Stimulated activated CD4-positive, alpha-beta T cell treated with anti-CD3 and anti-CD28 coated beads, TNF-alpha, amount 100 ng/mL, for 24 hours (primary cell): ENCODE results near the gene CYP11A1.
A peak's percentile ranks its signal among the peaks of the same experiment; 100 is the strongest.

Experiments
- DNase-seq, 3 experiments: peaks; one replicate each; pipeline ENCODE4 v3.0.0-alpha.2; 2020; ENCODE audit warnings: low read depth in 3 of 3

Gene CYP11A1

DNA sequence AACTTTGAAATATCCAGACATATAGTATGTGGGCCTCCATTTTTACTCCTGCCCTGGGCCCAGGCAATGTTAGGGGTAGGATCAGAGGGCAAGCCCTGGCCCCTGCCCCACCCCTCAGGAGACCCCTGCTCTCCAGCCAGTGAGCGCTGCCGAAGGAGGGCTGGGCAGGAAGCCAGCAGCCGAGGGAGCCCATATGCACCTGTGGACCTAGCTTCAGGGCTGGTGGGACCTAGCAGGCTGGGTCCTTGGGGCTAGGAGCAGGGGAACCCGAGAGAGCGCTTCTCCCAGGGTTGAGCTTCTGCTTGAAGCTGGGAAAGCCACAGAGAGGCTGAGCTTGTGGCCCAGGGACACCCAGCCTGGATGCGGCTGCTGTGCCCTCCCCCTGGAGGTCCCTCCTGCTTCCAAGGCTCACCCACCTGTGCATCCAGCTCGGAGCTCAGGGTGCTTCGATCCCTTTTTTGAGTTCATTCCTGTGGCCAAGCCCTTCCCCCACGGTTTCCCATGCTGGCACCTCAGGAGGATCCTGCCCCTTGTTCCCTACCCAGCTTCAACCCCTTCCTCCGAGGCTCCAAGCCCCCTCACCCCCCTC lies 21.0 kb upstream of the CYP11A1 start:
- no peak for DNase-seq

DNA sequence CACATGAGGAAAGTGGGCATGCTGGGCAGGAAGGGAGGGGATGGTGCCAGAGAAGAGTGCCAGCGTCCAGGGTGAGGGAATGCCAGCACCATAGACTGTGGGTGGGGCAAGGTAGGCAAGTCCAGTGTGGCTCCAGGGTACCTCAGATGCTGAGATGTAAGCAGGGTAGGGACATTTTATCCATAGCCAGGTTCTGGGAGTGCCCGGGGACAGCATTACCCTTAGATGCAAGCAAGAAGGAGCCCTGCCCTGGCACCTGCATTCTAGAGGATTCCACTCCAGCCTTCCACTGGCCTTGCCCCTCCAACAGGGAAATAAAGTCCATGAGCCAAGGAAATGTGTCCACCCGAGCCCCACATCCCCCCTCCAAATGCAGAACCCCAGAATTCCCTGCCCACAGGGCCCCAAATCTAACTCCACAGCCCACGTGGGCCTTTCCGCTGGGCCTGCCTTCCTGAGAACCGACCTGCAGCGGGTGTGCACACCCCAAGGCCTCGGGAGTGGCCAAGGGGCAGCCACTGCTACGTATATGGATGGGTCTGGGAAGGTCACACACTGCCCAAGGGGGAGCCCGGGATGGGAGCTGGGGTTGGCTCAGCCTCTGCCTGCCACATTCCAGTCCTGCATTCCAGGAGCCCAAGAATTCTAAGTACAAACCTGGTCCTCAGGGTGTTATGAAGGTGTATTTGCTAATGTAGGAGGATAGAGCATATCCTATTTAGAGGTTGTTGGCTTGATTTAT lies 20.3 kb upstream of the CYP11A1 start:
- no peak for DNase-seq

DNA sequence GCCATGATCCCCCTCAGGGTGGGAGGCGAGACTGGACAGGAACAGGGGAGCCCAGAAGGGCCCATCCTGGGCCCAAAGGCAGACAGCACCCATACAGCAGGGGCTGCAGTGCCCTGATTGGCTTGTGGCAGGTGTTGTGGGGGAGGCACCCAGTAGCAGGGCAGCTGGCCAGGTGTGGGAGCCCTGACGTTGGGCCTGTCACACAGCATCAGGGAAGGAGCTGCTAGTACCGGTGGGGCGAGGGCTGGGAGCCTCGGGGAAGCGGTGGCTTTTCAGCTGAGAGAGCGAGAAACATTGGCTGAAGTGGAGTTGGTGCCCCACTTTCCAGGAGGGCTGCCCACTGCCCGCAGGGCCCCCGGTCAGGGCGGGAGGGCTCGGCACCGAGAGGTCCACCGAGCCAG lies 19.7 kb upstream of the CYP11A1 start:
- DNase-seq, result no peak

DNA sequence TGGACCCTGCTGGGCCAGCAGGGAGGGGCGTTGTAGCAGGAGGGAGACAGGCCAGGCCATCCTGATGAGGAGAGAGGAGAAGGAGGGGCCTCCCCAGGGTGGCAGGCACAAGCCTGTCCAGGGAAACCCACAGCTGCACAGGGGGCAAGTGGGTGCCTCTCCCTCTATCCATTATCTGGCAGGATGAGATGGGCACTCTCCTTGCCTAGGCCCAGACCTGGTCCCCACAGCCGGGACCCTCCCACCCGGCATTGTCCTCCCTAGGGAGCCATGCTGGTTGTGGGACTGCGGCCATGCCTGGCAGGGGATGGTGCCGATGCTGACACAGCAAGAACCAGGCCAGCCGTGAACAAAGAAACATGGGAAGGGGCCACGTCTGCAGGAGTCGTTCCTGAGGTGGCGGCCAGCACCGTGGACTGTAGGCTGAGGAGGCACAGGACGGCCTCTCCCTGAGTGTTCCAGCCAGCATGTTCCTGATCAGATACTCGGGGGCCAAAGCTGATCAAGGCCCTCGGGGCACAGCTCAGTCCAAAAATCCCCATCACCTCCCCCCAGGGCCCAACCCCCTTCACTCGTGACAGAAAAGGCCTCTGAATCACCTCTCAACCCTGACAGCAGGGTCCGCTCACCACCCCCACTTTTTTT lies 19.2 kb upstream of the CYP11A1 start:
- no peak for DNase-seq

DNA sequence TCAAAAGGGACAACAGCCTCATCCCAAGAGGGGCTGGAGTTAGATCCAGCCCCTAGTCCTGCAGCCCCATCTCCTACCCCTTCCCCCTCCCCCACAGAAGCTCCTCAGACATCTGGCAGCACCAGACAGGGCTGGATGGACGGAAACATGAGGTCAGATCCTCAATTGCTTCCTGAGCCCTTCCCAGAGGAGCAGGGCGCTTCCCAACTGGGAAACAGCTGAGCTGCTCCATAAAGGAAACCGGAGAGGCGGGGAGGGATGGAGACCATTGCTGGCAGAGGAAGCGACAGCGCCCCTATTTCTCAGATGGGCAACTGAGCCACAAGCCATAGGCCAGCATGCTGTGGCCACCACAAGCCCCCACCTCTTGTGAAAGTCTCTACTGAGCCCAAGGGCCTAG lies 18.3 kb upstream of the CYP11A1 start:
- DNase-seq, result no peak

- DNase-seq, result peak in 1 of 3 experiments; percentile 67
These were observed 17.6 kb upstream of the CYP11A1 start for GRCh38 chr15:74384881-74385643.

DNA sequence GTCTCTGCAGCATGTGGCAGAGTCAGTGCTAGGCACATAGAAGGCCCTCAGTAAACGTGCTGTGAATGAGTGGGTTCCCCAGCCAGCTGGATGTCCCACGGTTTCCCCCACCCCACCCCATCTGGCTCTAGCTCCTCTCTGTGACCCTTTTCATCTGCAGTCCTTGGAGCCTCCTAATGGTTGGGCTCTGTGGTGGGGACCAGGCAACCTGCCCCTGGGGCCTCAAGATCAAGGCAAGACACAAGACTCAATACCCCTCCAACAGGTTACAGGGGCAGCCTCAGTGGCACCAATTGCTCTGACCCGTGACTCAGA lies 17.1 kb upstream of the CYP11A1 start:
- DNase-seq, result no peak

GRCh38 chr15:74383695-74384565 lies 16.5 kb upstream of the CYP11A1 start:
- peak in 2 of 3 experiments; percentile 49 to 85 for DNase-seq

DNA sequence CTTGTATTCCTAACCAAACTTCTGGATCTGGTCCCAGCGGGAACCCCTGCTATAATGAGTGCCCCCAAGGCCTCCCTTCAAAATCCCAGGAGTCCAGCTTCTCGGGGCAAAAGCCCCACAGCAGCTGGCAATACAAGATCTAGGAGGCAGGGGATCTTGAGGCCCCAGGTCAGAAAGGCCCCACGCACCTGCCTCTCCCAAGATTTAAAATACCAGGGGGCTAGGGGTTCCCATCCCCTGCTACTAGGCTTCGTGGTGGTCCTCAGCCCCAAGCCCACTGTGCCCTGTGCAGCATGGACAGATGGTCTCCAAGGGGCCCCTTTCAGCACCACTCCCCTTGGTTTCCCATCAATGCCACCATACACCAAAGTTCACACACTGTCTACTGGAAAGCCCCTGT lies 15.8 kb upstream of the CYP11A1 start:
- no peak for DNase-seq

DNA sequence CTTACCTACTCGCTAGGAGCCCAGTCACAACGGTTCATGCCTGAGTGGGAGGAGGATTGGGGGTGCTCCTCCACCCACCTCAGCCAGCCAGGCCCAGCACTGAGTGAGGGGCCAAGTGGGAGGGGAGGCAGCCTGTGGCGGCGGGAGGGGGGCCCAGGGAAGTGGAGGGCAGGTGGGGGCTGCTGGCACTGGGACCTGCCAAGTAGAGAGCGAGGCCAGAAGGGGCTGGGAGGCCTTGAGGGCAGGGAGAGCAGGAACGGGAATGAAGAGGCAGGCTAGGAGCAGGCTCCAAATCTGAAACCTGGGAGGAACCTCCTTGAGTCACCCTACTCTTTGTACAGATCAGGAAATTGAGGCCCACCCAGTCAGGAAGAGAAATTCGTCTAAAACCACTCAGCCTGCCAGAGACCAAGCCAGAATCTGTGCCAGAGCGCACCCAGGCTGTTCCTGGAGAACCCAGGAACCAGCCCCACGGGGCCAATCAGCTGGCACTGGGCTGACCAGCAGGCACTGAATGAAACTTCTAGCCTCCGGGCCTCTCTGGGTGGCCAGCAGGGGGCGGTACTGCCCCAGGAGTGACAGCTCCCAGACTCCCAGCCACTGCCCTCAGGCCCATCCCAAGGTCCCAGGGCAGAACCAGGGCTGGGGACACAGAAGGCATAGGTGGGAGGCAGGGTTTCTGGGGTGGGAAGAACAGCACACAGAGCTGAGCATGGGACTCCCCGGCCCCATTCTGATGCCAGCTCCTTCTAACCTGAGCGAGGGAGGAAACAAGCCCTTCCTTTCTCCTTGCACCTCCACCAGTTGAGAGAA lies 14.8 kb upstream of the CYP11A1 start:
- peak in 2 of 3 experiments; percentile 62 to 78 for DNase-seq

DNA sequence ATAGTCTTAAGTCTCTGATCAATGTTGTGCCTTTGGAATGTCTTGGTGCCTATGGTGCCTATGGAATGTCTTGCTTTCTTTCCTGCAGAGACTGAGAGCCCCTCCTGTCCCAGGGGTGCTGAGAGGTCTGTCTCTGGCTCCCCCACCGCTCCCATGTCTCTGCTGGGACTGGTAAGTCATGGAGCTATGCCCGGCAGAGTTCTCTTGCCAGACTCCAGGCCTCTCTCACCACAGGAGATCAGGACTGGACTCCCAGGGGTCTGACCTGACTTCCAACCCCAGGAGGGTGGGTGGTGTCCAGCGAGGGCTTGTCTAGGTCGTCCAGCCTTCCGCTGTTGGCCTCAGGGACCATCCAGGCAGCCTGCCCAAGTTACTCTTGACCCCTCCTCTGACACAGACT lies 14.0 kb upstream of the CYP11A1 start:
- no peak for DNase-seq

DNA sequence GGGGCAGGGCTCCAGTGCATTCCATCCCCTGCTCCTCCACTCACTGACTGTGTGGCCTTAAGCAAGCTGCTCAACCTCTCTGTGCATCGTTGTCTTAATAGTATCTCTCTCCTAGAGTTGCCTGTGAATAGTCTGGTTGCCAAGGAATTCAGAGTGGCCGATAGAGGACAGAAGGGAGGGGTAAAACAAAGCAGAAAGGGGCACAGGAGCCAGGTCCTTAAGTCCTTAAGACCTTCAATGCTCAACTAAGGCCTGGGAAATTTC lies 13.7 kb upstream of the CYP11A1 start:
- no peak for DNase-seq

DNA sequence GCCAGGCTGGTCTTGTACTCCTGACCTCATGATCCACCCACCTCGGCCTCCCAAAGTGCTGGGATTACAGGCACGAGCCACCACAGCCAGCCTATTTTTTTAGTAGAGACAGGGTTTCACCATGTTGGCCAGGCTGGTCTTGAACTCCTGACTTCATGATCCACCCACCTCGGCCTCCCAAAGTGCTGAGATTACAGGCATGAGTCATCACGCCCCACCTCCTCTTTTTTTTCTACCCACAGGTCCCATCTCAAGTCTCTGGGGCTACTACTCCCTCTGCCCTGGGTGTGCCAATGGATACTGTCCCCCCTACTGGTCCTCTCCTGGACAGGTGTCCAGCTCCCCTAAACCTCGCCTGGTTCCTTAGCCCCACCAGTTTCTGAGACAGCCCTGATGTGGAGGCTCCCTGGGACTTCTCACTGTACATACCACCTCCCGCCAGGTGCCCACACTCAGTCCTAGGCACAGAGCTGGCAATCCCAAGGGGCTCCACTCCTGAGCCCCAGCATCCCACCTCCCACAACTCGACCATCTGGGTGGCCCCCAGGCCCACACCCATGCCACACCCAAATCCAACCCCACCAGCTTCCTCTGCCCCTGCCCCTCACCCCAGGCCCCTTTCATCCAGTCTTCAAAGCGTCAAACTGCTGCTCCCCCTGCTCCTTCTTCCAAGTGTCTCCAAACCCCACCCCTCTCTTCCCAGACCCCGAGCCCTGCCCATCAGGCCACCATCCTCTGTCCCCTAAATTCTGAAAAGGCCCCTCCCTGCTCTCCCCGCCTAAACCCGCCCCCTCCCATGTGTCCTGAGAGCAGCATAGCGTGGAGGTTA lies 13.1 kb upstream of the CYP11A1 start:
- no peak for DNase-seq

DNA sequence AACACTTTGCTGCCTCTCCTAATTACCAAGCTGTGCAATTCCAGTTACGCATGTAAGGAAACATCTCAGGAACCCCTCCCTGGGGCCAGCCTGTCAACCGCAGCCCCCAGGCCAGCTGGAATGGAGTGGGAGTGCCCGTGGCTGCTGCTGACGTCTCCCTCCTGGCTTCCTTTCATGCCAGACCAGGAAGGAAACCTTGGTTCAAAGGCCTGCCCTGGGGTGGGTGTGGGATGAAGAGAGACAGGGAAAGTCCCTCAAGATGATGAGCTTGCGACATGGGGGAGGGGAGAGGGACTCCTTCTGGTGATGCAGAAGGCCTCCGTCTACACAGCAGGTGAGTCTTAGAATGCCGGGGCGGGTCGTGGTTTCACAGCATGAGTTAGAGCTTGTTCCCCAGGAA lies 11.4 kb upstream of the CYP11A1 start:
- DNase-seq, result peak; percentile 62 to 81 (median 71)

DNA sequence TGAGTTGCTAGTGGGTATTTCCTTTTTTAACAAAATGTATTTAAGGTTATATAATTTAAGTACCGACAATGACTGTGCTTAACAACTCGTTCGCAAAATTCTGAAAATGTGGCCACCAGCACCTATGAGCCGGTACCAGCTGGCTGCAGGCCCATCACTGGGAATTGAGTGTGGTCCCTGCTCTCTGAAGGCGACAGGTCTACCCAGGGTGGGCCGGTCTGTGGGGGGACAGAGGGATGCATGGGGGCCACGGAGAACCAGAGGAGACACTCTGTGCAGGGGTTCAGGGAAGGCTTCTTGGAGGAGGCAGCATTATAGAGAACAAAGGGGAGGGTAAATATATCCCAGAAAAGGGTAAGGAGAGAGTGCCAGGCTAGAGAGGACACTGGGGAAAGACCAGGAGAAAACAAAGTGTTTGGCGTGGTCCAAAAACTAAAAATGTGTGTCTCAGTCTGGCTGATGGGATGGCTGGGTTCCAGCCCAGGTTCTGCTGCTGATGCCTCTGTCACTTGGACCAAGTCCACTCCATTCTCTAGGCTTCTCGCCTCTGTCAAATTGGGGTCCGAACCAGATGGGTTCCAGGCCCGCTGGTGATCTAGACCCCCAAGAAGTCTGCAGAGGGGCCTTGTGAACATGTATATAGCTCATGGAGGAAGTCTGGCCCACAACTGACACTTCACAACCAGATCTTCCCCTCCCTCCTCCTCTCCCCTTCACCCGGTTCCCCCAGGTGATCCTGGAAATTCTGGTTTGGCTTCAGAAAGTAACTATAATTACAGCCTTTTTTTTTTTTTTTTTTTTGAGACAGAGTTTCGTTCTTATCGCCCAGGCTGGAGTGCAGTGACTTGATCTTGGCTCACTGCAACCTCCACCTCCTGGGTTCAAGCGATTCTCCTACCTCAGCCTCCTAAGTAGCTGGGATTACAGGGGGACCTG lies 10.7 kb upstream of the CYP11A1 start:
- DNase-seq, result no peak

- no peak for DNase-seq
These were observed 9.6 kb upstream of the CYP11A1 start for GRCh38 chr15:74376825-74377581.

DNA sequence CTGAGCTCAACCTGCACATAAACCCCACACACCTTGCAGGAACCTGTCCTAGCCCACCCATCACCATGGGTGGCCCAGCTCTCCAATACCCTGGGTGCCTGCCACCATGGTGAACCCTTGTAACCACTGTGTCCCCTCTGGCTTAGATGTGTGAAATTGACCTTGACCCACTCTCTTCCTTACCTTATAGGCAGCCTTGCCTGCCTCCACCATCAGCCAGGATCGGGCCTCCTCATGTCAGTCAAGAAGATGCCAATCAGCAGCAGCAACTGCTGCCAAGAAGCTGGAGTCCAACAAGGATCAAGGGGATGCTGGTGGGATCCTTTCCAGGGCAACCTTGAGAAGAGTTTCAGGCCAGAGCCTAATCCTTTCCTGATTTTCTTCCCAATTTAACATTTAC lies 8.8 kb upstream of the CYP11A1 start:
- no peak for DNase-seq

- DNase-seq, result peak; percentile 69 to 85 (median 81)
These were observed 7.9 kb upstream of the CYP11A1 start for GRCh38 chr15:74375303-74375693.
